Peyer's patch (tissue), 4 donors: ENCODE data around the gene LIN54. TPM values are rescaled to one million over a fixed set of nuclear protein-coding genes. Genes with fewer than 3 reads are reported as not detected.

ENCODE experiments used
- DNase-seq, 3 donors: peaks; one replicate each; pipeline ENCODE4 v3.0.0-alpha.2; 2017 to 2019
- H3K27ac ChIP-seq, 4 donors: fragments of 200-600 bp; sonication (generic); one replicate each; pipeline ENCODE4 v1.5.1; 2016 to 2019
- H3K27me3 ChIP-seq, 2 donors: fragments of 200-600 bp; sonication (generic); one replicate each; pipeline ENCODE4 v1.5.1; 2019
- H3K36me3 ChIP-seq, 3 donors: fragments of 200-600 bp; sonication (generic); one replicate each; pipeline ENCODE4 v1.5.1; 2016 to 2019
- H3K4me1 ChIP-seq, 4 donors: fragments of 200-600 bp; sonication (generic); one replicate each; pipeline ENCODE4 v1.5.1; 2016 to 2019
- H3K4me3 ChIP-seq, 4 donors: fragments of 200-600 bp; sonication (generic); 1 replicate in 3 of 4; 2 replicates in 1 of 4; pipeline ENCODE4 v1.5.1; 2016 to 2019; ENCODE audit warnings: mild to moderate bottlenecking in 1 of 4
- H3K9me3 ChIP-seq, 4 donors: fragments of 200-600 bp; sonication (generic); one replicate each; pipeline ENCODE4 v1.5.1; 2016 to 2019; ENCODE audit warnings: mild to moderate bottlenecking in 1 of 4
- POLR2A ChIP-seq, 2 donors: fragments of 450-650 bp; IDR thresholded peaks; one replicate each; pipeline ENCODE4 v1.5.1; 2017; ENCODE audit warnings: antibody characterized with exemption in 2 of 2, mild to moderate bottlenecking in 2 of 2, moderate library complexity in 2 of 2
- small RNA-seq, 2 donors: library from RNA; depleted of rRNA; stranded (forward); fragments of <200 nt; gene quantifications; one replicate each; pipeline ENCODE3, GENCODE V24; 2016
- total RNA-seq, 4 donors: library from RNA; depleted of rRNA; stranded (reverse); fragments of >200 nt; gene quantifications; one replicate each; pipeline ENCODE4 v1.1.0, GENCODE V29; 2016
- TF ChIP-seq, protein P1 (sequence below), 6 experiments: fragments of 450-650 bp in 4 of 6; fragments of 200-600 bp in 2 of 6; sonication (generic) in 1 of 6; IDR thresholded peaks; one replicate each; pipeline ENCODE4 v1.5.1; 2017 to 2019; ENCODE audit warnings: antibody characterized with exemption in 6 of 6, mild to moderate bottlenecking in 3 of 6, moderate library complexity in 1 of 6

The LIN54 gene
- total RNA-seq, 4 donors from 2014 or later, result 8.7 to 13.0 (median 9.4) TPM

DNA sequence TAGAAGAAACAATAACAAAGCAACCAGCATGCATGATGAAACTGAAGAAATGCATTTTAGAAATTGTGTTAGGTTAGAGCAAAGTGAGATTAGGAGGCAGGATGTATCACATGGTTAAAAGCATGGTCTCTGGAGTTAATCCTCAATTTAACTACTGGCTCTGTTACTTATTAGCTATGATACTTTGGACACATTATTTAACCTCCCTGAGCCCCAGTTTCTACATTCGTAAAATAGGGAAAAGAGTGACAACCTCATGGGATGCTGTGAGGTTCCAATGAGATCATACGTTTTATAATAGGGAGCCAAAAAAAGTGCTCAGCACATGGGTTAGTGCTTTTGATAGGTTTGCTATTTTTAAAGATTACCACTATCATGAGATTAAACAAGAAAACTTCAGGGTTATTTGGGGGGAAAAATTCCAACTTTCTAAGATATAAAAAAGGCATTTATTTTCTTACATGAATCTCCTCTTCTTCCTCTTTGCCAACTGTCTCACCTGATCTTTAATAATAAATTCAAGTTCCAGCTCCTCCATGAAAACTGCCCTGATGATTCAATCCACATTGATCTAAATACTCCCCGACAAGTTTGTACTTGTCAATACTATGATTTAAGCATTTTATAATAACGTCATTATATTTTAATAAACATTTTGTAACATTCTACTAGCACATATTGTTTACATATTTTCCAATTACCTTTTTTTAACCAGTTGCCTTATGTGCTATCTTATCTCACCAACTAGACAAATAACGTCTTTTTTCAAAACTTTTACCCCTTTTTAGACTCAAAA, 124.3 kb downstream of the LIN54 start:
- Histone ChIP-seq H3K36me3 (no peaks in the 10 kb centered on the region), H3K27ac (peak overlapping the region in 2 of 4 donors; percentile 22 to 35), H3K9me3 (no peaks in the 10 kb centered on the region), H3K4me1 (peaks cover 0 to 37% (median 4%) of the 10 kb centered on the region in 4 donors), H3K4me3 (peak overlapping the region in 1 of 4 donors; percentile 17), H3K27me3 (no peaks in the 10 kb centered on the region)
- no peak for DNase-seq
- TF ChIP-seq, protein P1, sequence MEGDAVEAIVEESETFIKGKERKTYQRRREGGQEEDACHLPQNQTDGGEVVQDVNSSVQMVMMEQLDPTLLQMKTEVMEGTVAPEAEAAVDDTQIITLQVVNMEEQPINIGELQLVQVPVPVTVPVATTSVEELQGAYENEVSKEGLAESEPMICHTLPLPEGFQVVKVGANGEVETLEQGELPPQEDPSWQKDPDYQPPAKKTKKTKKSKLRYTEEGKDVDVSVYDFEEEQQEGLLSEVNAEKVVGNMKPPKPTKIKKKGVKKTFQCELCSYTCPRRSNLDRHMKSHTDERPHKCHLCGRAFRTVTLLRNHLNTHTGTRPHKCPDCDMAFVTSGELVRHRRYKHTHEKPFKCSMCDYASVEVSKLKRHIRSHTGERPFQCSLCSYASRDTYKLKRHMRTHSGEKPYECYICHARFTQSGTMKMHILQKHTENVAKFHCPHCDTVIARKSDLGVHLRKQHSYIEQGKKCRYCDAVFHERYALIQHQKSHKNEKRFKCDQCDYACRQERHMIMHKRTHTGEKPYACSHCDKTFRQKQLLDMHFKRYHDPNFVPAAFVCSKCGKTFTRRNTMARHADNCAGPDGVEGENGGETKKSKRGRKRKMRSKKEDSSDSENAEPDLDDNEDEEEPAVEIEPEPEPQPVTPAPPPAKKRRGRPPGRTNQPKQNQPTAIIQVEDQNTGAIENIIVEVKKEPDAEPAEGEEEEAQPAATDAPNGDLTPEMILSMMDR (IDR thresholded peaks at IDR 0.05), result no peak
- TF ChIP-seq POLR2A (IDR thresholded peaks at IDR 0.05), result no peak

- Histone ChIP-seq H3K27me3 (no peaks in the 10 kb centered on the region), H3K9me3 (no peaks in the 10 kb centered on the region), H3K4me1 (peaks cover 0 to 37% (median 4%) of the 10 kb centered on the region in 4 donors), H3K36me3 (peaks cover 0 to 6% (median 0%) of the 10 kb centered on the region in 3 donors), H3K4me3 (peak overlapping the region in 1 of 4 donors; percentile 17), H3K27ac (peak overlapping the region in 1 of 4 donors; percentile 35)
- no peak for DNase-seq
- no peak for TF ChIP-seq POLR2A (IDR thresholded peaks at IDR 0.05)
- TF ChIP-seq, protein P1 (IDR thresholded peaks at IDR 0.05), result no peak
Measured at GRCh38 chr4:82885410-82885809, 125.2 kb downstream of the LIN54 start.

Small RNA genes lying within 50 kb of the gene (small RNA-seq; reads per million reads assigned to genes)
- gene RF00019 (0 reads per million in 2 donors), gene RNU6-615P (0 reads per million in 2 donors)

Other genes starting within 250 kb of the LIN54 start
- gene SCD5, start 212.0 kb downstream of the LIN54 start, total RNA-seq, result 1 to 10 TPM in 3 of 4 donors, under 1 TPM in 1; 0.70 to 5.0 (median 3.0) TPM
- gene SEC31A, start 119.7 kb downstream of the LIN54 start, total RNA-seq, result 100 to 1,000 TPM; 195 to 283 (median 268) TPM
- gene THAP9, start 110.1 kb downstream of the LIN54 start, total RNA-seq, result 1 to 10 TPM; 1.7 to 6.7 (median 2.9) TPM
- 100 to 1,000 TPM in 1 of 4 donors, 10 to 100 TPM in 3; 34.3 to 116 (median 43.5) TPM for gene COPS4, start 24.4 kb upstream of the LIN54 start, total RNA-seq
- gene PLAC8, start 103.9 kb upstream of the LIN54 start, total RNA-seq, result 100 to 1,000 TPM in 2 of 4 donors, 10 to 100 TPM in 2; 36.3 to 148 (median 107) TPM